NCI-H2227 (cell line): ENCODE measurements around the gene HSD17B12.
"Not testable (repeated sequence)": the region's sequence is repeated elsewhere in the genome, so short reads cannot be mapped to it uniquely, and the experiment has no call there.

Source experiments
- DNase-seq: peaks from one replicate; lab custom pipeline; 2025; ENCODE audit not compliant: unreplicated experiment; lab: John Stamatoyannopoulos, UW

HSD17B12 gene

DNA sequence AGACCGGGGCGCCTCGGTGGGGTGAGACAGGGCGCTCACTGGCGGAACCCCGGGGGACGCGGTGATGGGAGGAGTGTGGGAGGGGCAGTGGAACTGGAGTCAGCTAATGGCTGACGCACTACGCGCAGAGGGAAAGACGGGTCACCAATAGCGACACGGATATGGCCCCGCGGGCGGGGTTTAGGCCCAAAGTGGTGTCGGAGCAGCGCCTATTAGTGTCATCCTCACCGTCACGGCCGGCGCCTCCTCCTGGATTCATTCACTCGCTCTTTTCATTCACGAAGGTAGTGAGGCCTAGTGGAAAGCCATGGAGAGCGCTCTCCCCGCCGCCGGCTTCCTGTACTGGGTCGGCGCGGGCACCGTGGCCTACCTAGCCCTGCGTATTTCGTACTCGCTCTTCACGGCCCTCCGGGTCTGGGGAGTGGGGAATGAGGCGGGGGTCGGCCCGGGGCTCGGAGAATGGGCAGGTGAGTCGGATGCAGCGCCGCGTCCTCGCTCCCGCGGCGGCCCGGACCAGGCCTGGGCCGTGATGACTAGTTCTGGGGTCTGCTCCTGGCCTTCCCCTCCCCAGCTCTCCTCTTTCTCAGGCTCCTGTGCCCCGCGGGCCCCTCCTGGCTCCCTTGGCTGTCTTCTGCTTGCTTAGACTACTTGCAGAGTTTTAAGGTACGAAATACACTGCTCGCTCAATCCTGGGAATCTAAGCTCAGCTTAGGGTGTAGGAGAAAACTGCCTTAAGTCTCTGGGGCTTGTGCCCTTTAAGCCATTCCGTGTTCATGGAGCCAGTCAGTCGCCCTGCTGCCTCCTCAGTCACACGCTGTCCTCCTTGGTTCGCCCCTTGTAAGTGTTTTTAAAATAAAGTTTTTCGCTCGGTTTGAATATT is at the start of gene HSD17B12:
TSS of gene HSD17B12 (plus strand) at position 218 of the 880 bp plus-strand sequence. CDS start at position 308, 90 bp downstream.
- DNase-seq, result peak; percentile 99

- no peak for DNase-seq
These were observed 48.8 kb upstream of the HSD17B12 start for GRCh38 chr11:43631732-43632131.

GRCh38 chr11:43632181-43632580 is 48.4 kb upstream of the HSD17B12 start:
- no peak for DNase-seq

DNA sequence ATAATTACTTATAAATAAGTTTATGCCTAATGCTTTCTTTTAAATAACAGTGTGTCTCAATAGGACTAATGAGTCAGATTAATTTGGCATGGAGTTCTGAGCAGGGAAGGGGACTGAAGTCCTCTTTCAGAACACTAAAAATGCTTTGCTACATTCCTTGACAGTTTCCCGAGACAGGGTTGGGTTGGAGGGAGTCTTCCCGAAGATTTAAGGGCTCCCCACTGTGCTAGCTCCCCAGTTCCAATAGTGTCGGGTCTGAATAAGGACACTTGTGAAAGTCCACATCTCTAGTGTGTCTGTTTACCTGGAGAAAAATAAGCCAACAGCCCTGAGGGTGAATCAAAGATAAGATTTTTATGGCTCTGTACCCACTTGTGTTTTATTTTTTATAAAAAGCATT is 41.8 kb upstream of the HSD17B12 start:
- no peak for DNase-seq

DNA sequence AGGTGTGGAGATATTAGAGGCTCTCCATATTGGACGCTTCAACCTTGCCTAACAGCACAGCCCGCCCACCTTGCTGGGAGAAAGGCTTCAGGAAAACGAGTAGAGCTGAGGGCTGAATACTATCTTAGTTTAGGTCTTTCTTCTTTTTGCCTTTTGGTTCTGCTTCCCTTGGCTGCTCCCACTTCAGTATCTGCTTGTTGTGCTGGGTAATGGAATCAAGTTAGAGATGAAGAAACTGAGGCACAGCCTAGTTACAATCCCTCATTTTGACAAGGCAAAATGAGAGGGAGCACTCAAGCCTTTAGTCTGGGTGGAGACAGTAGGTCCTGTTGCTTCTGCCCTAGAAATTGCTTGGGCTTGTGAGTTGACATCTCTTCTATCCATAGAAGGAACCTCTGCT is 41.3 kb upstream of the HSD17B12 start:
- no peak for DNase-seq

DNA sequence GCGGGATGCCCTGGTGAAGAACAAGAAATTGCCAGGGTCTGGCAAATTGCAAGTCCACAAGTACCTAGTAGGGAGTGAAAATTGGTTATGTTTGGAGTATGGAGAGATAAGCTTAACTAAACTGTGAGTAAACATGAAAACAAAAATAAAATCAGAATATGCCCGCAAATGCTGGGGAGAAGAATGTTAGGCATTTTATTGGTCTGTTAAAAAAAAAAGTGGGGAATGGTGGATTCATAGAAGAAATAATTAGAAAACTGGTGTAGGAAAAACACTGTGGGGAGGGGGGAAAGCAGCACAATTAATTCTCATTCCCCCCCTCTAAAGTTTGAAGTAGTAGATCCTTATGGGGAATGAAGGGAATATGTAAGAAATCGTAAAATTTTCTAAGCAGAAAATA is 40.6 kb upstream of the HSD17B12 start:
- no peak for DNase-seq

GRCh38 chr11:43643898-43644620 is 36.5 kb upstream of the HSD17B12 start:
- DNase-seq, result peak; percentile 85

DNA sequence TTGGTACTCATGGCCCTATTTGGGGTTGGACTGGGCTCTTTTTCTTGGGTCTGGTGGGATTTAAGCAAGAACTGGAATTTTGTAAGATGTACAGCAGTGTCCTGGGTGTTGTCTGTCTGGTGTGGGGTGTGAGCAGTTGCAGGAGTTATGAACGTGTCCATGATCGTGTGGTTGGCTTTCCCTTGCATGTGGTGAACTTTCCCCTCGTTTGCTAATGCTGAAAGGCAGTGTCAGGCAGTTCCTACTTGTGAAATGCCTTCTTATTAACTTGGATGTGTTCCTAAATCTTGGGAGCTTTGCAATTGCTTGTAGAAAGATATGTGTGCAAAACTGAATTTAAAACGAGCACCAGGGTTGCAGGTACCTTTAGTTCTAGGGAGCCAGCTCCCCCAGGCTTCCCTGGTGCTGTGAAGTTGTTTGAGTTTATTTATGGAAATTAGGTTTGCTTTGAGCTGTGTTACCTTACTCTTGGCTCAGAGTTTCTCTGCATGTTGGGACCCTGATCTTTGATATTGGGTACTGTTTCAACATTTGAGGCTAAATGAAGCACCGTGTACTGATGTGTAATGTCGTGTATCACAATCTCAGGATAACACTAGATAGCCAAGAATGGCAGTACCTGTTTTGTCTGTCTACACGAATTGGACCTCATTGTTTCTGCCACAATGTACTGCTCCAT is 35.8 kb upstream of the HSD17B12 start:
- no peak for DNase-seq

GRCh38 chr11:43646767-43647166 is 33.8 kb upstream of the HSD17B12 start:
- no peak for DNase-seq

DNA sequence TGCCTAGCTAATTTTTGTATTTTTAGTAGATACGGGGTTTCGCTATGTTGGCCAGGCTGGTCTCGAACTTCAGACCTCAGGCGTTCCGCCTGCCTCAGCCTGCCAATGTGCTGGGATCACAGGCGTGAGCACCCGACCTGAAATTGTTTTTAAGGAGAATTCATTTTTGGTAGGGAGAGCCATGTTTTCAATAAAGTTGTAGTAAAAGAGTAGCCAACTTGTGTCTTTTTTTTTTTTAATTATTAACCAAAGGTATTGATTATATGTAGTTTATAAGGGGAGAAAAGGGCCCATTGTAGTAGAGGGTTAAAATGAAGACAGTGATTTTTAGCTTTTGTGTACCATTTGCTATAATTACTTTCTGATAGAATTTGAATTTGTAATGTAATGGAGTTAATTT is 31.6 kb upstream of the HSD17B12 start:
- DNase-seq, result no peak

DNA sequence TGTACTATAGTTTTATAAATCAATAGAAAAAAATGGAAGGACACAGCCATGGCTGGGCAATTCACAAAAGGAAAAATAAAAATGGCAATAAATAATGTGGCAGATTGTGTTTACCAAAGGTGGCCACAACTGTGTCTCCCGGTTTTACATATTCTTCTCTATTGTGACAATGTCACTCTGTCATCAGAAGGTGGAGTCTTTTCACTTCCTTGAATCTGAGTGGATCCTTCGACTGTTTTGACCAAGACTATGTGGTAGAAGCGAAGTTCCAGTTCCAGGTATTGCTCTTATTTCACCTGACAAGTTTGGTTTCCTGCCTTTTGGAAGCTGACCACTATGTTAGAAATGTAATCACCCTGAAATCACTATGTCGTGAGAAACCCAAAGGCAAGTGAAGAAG is 31.0 kb upstream of the HSD17B12 start:
- DNase-seq, result no peak

- no peak for DNase-seq
These were observed 30.6 kb upstream of the HSD17B12 start for GRCh38 chr11:43649921-43650320.

- not testable (repeated sequence) for DNase-seq
These were observed 17.5 kb upstream of the HSD17B12 start for GRCh38 chr11:43663018-43663417.

DNA sequence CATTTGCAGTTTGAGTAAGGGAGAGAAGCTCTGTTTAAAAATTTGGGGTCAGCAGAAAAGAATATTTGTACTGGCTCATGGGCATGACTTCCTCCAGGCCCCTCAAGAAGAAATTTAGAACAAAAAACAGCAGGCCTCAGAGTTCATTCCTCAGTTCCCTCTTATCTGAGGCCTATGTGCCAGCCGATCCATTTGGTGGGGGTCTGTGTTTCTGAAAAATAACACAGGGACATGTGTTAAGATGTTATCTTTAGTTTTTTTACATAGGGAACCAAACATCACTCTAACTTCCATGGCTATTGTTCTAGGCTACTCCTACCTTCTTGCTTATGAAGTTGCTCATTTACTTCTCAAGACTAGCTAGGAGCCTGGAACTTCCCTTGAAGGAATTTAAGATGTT is 16.2 kb upstream of the HSD17B12 start:
- no peak for DNase-seq

- DNase-seq, result not testable (repeated sequence)
These were observed 9.3 kb upstream of the HSD17B12 start for GRCh38 chr11:43671284-43671683.

DNA sequence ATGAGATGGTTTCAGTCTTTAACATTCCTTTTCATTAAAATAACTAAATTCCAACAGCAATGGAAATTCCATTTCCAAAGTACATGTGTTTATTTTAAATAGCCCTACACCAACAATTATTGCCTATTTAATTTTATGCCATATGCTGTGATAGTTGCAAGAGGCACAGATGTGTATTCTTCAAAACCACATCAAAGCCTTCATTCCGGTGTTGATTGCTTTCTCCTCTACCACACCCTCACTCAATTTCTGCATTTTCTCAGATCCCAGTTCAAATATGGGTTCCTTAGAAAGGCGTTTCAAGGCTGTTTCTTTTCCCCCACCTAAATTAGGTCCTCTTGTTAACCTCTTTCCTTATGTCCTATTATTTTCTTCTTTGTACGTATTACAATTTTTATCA is 6.0 kb upstream of the HSD17B12 start:
- DNase-seq, result no peak

DNA sequence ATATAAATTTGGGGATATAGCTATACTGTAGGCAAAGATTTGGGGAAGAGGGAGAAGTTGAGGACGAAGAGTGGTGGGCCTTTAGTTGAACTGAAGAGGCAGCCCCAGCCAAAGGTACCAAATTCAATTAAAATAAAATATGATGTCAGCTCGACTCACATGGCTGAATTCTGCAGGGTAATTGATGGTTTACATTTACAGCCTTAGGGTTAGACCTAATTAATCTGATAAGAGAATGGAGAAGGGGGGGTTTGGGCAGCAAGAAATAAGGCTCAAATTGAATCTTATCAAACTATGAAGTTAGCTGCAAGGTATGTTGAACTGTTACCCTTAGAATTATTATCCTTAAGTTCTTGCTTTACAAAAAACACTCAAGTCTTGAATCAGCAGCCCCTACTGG is 3.6 kb upstream of the HSD17B12 start:
- DNase-seq, result no peak

GRCh38 chr11:43681401-43681942 is 934 bp downstream of the HSD17B12 start:
- peak; percentile 21 for DNase-seq

DNA sequence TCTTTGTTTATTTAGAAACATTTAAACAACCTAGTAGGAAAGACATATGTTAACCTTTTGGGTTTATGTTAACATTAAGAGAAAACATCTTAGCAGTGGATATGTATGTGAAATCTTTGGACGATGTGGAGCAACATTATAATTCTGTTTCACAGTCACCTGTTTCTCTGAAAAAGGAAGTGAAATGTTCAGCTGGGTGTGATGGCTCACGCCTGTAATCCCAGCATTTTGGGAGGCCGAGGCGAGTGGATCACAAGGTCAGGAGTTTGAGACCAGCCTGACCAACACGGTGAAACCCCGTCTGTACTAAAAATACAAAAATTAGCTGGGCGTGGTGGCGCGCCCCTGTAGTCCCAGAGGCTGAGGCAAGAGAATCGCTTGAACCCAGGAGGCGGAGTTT is 1.5 kb downstream of the HSD17B12 start:
- DNase-seq, result not testable (repeated sequence)

DNA sequence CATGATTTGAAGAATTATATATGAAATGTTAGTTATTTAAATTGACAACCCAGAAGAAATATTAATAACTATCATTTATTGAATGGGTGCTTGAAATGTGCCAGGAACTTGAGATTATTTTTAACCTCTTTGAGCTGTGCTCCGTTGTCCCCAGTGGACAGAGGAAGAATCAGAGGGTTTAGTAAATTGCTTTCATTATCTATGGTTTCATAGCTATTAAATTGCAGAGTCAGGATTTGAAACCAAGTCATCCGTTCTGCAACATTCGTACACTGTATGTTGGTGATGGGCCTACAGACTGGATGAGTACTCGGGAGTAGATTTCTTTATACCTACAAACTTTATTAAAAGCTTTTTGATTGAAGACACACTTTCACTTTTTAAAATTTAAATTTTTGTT is 4.9 kb downstream of the HSD17B12 start:
- DNase-seq, result no peak

DNA sequence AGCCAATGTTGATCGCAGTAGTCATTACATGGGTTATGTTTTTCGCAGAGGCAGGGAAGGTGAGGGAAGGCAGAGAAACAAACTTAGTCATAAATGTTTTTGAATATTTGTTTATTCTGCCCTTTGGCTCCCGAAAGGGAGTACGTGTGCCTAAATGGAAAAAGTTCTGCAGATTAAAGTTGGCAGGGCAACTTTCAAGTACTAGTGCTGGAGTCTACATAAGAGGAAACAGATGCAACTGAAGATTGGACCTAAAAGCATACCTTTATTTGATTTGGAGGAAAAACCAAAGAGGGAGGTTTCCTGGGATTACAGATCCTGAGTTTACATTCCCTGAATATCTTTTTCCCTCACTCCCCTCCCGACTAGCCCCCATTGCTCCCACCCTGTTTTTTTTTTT is 5.7 kb downstream of the HSD17B12 start:
- no peak for DNase-seq
